Spinal cord (tissue), 10 donors: Measurements from ENCODE around the gene CBARP. TPM values are rescaled to one million over a fixed set of nuclear protein-coding genes. Genes with fewer than 3 reads are reported as not detected.

ENCODE experiments used
- DNase-seq, 6 donors: peaks; one replicate each; pipeline versions ENCODE4 v3.0.0 to v3.0.0-alpha.2; 2013 to 2015; ENCODE audit warnings: low spot score in 6 of 6, low read depth in 4 of 6
- H3K27ac ChIP-seq: one replicate; pipeline ENCODE4 v1.5.1; 2013; ENCODE audit warnings: low read depth, low read length, control low read depth
- H3K27me3 ChIP-seq: one replicate; pipeline ENCODE4 v1.6.1; 2013; ENCODE audit warnings: low read length; ENCODE audit not compliant: control insufficient read depth, insufficient read depth
- H3K36me3 ChIP-seq: one replicate; pipeline ENCODE4 v1.6.1; 2013; ENCODE audit warnings: low read length; ENCODE audit not compliant: control insufficient read depth, insufficient read depth
- H3K4me1 ChIP-seq: one replicate; pipeline ENCODE4 v1.6.1; 2013; ENCODE audit warnings: low read length; ENCODE audit not compliant: control insufficient read depth, insufficient read depth
- H3K4me3 ChIP-seq: one replicate; pipeline ENCODE4 v1.5.1; 2013; ENCODE audit warnings: low read depth, low read length, control low read depth
- H3K9me3 ChIP-seq: one replicate; pipeline ENCODE4 v1.6.1; 2013; ENCODE audit warnings: low read length; ENCODE audit not compliant: control insufficient read depth, insufficient read depth
- WGBS: methylation state at CpG from one replicate; pipeline ENCODE4 v1.1.5; 2013; ENCODE audit warnings: missing lambda C conversion rate; ENCODE audit not compliant: insufficient coverage; 5-methylcytosine and 5-hydroxymethylcytosine counted together
- polyA plus RNA-seq, 2 donors: library from polyadenylated mRNA; unstranded; fragments of 120-200 nt; gene quantifications; one replicate each; pipeline ENCODE4 v1.2.1, GENCODE V29; 2013; ENCODE audit not compliant: insufficient read length in 2 of 2
- total RNA-seq, 2 donors: library from RNA; depleted of rRNA in 1 of 2; stranded (reverse); fragments of 120-200 nt in 1 of 2; fragments of >200 nt in 1 of 2; gene quantifications; one replicate each; pipeline versions ENCODE4 v1.2.3 to v1.2.4, GENCODE V29; 2013 to 2014
- donor health status: healthy.

Gene CBARP
- total and polyA plus RNA-seq, 4 donors: 2.7 to 38.6 (median 20.0) TPM

- Histone ChIP-seq H3K27ac (no peak overlapping the region), H3K27me3 (no peaks in the 10 kb centered on the region), H3K36me3 (peaks cover 74% of the 10 kb centered on the region), H3K4me3 (no peak overlapping the region), H3K9me3 (no peaks in the 10 kb centered on the region), H3K4me1 (peaks cover 34% of the 10 kb centered on the region)
- DNase-seq: no peak
- WGBS: 93% methylated on average over 23 of the region's 24 CpGs
Observed at GRCh38 chr19:1233115-1233667, 4.6 kb downstream of the CBARP start.

DNA sequence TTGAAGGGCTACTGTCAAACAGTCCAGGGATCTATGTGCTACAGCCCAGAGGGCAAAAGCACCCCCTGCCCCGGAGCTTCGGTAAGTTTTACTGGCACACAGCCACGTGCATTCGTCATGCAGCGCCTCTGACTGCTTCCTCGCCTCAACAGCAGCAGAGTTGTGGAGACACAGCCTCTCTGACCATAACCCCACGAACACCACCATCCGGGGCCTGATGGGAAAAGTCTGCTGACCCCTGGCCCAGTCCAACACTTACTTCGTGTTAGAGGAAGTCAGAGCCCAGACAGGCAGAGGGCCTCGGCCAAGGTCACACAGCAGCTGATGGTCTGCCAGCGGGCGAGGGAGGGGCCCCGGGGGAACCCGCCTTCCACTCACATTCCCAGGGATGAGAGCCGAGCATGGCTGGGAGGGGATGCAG lies 5.1 kb downstream of the CBARP start:
- Histone ChIP-seq H3K4me1 (peaks cover 31% of the 10 kb centered on the region), H3K27ac (no peak overlapping the region), H3K27me3 (no peaks in the 10 kb centered on the region), H3K4me3 (no peak overlapping the region), H3K36me3 (peaks cover 79% of the 10 kb centered on the region), H3K9me3 (no peaks in the 10 kb centered on the region)
- 55% methylated on average over 7 of the region's 15 CpGs for WGBS
- no peak for DNase-seq

DNA sequence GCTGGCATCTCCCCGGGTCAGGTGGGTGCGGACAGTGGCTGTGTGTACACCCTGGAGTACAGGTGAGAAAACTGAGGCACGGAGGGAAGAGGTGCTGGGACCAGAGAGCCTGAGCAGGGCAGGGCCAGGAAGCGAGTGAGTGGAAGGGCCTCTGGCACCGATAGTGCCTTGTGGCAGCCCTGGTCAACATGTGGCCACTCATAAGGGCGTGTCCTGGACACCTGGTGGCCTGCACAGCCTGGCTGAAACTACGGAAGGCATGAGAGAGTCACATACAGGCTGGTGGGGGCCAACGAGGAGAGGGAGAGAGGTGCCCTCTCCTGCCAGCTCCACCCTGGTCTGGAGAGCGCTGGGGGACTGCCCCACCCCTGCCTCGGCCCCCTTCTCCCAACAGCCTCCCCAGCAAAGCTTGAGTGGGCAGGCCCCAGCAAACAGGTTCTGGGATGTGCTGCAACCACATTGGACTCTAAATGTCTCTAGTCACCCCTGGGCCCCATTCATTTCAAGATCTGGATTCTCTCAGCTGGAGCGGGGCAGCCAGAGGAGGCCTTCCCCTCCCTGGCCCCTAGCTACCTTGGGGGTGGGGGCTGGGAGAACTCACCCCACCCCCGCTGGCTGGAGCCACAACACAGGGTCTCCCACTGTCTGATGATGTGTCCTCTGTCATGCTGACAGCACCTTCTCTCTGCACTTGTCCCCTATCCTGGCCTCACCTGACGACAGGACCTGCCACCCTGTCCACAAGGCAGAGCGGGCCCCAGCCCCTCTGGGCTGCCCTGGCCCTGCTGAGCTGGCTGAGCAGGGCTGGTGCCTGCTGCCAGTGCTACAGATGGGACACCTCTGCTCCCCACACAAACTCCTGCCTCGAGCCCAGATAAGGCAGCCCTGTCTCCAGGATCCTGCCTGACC lies 5.8 kb downstream of the CBARP start:
- Histone ChIP-seq H3K36me3 (peaks cover 86% of the 10 kb centered on the region), H3K9me3 (no peaks in the 10 kb centered on the region), H3K27ac (no peak overlapping the region), H3K4me1 (peaks cover 30% of the 10 kb centered on the region), H3K27me3 (no peaks in the 10 kb centered on the region), H3K4me3 (no peak overlapping the region)
- no peak for DNase-seq
- WGBS: 87% methylated on average over 13 of the region's 15 CpGs

DNA sequence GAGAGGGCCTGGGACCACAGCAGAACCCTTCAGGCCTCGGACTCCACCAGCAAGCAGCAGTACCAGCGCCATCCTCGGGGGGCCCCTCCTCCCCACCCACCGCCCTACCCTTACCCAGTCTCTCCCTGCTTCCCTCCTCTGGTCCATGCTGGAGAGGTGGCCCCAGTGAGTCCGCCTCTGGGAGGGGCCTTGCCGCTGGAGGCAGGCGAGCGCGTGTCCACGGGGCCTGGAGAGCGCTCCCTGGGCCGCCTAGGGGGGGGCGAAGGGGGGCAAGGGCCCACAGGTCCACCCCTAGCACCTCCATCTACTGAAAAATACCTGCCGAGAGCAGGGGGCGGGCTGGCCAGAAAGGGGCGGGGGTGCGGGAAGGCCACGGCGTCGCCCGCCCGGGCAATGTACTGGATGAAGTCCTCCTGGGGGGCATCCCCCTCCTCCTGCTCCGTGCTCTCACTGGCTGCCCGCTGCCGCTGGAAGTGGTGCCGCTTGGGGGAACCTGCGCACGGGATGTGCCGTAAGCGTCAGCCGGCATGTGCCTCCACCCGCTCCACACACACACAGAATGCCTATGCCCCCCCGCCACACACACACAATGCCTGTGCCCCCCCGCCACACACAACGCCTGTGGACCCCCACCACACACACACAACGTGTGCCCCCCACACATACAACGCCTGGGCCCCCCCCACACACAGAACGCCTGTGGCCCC lies 6.9 kb downstream of the CBARP start:
- peaks cover 91% of the 10 kb centered on the region for H3K36me3 ChIP-seq
- DNase-seq: no peak

GRCh38 chr19:1229924-1230782 lies 7.7 kb downstream of the CBARP start:
- DNase-seq: no peak
- Histone ChIP-seq H3K27ac (no peak overlapping the region), H3K36me3 (peaks cover 91% of the 10 kb centered on the region), H3K4me3 (no peak overlapping the region), H3K27me3 (no peaks in the 10 kb centered on the region), H3K9me3 (no peaks in the 10 kb centered on the region), H3K4me1 (peaks cover 14% of the 10 kb centered on the region)
- WGBS: 85% methylated on average over 51 of the region's 61 CpGs

More for the DNA sequence above, 6.9 kb downstream of the CBARP start:
- Histone ChIP-seq H3K4me1 (peaks cover 22% of the 10 kb centered on the region), H3K27me3 (no peaks in the 10 kb centered on the region), H3K9me3 (no peaks in the 10 kb centered on the region), H3K27ac (no peak overlapping the region), H3K4me3 (no peak overlapping the region)
- WGBS: 76% methylated on average over 14 of the region's 38 CpGs

DNA sequence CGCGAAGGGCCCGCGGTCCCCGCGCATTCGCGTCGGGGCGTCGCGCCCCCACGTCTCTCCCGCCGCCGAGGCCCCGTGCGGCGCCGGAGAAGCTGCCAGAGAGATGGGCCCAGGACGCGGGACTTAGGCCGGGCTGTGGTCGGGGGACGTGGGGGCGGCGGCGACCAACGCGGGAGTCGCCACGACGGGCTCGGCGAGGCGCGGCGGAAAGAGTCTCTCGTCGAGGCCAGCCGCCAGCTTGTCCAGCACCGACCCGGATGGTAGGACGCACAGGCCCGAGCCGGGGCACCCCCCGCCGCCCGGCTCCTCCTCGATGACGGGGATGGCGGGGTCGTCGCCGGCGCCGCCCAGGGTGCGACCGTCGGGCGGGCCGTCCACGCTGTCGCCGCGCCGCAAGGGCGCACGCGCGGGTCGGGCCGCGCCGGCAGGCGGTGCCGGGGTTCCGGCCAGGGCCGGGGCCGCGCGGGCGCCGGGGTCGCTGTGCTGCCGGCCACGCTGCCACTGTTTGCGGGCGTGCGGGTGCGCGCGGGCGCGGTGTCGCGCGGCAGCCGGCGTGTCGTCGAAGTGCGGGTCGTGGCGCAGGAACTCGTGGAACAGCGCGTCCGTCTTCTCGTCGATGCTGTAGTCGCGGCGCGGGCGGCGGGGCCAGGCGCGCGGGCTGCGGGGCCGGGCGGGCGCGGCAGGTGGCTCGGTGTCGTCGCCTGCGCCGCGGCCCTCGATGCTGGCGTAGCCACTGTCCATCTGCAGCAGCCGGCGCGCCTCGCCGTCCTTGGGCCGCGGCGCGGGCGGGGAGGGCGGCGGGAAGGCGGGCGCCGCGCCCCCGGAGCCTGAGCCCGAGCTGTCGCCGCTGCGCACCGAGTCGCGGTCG lies 8.5 kb downstream of the CBARP start:
- Histone ChIP-seq H3K27me3 (no peaks in the 10 kb centered on the region), H3K27ac (no peak overlapping the region), H3K9me3 (no peaks in the 10 kb centered on the region), H3K4me3 (no peak overlapping the region), H3K4me1 (peaks cover 14% of the 10 kb centered on the region), H3K36me3 (peaks cover 91% of the 10 kb centered on the region)
- 94% methylated on average over 147 of the region's 158 CpGs for WGBS
- DNase-seq: no peak

- Histone ChIP-seq H3K4me1 (peaks cover 12% of the 10 kb centered on the region), H3K4me3 (no peak overlapping the region), H3K36me3 (peaks cover 91% of the 10 kb centered on the region), H3K27ac (no peak overlapping the region), H3K9me3 (no peaks in the 10 kb centered on the region), H3K27me3 (no peaks in the 10 kb centered on the region)
- DNase-seq: no peak
- 97% methylated on average over 92 of the region's 100 CpGs for WGBS
Observed at GRCh38 chr19:1228161-1228957, 9.4 kb downstream of the CBARP start.

GRCh38 chr19:1227304-1228054 lies 10.3 kb downstream of the CBARP start:
- WGBS: 90% methylated on average over 22 of the region's 56 CpGs

More at GRCh38 chr19:1227304-1228054, 10.3 kb downstream of the CBARP start:
- peaks cover 91% of the 10 kb centered on the region for H3K36me3 ChIP-seq
- H3K27me3 ChIP-seq: no peaks in the 10 kb centered on the region
- no peaks in the 10 kb centered on the region for H3K9me3 ChIP-seq
- no peak overlapping the region for H3K27ac ChIP-seq
- H3K4me1 ChIP-seq: peaks cover 3% of the 10 kb centered on the region
- H3K4me3 ChIP-seq: no peak overlapping the region
- no peak for DNase-seq
